ENCODE measurements around the gene ATP4A.

Gene ATP4A

DNA sequence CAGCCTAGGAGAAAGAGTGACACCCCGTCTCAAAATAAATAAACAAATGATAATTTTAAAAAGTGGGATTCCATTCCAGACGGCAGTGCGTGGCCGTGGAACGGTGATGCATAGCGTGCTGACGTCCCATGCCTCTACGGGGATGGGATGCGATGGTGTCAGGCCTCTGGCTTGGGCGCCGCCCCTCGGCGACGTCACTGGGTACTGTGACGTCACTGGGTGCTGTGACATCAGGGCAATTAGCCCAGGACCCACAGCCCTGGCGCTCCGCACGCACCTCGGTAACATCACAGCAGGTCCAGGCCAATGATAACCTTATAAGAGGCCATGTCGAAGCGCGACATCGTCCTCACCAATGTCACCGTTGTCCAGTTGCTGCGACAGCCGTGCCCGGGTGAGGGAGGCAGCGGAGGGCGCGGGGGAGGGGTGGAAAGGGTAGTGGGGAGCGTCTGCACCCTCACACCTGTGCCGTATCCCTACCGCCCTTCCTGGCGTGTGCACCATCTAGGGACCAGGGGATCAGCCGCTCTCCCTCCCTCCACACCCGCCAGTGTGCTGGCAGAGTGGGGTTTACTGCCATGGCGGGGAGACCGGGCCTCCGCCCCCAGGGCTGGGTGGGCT is 30.1 kb downstream of the ATP4A start, which contains the start of gene GAPDHS:
GAPDHS (plus strand) TSS at position 256 of the 621 bp plus-strand sequence; CDS start at position 328, 72 bp downstream.
- peaks cover 27 to 57% of the 10 kb centered on the region in 2 donors for H3K27me3 ChIP-seq (ENCODE audit: control insufficient read depth in 1 of 2, insufficient read depth in 2 of 2, low read length in 2 of 2)
- no peak within 1 kb of the TSS for H3K9ac ChIP-seq (ENCODE audit: low read length)
- no peaks in the 10 kb centered on the region for H3K4me1 ChIP-seq (ENCODE audit: insufficient read depth, low read length)
- no peaks in the 10 kb centered on the region for H3K36me3 ChIP-seq (ENCODE audit: insufficient read depth, low read length)
- no peaks in the 10 kb centered on the region for H3K9me3 ChIP-seq (ENCODE audit: low read length)
- no peak within 1 kb of the TSS for H3K4me3 ChIP-seq (ENCODE audit: low read depth in 1 of 2, low read length in 2 of 2)
- no peak within 1 kb of the TSS for H3K27ac ChIP-seq (ENCODE audit: low read depth, low read length)

DNA sequence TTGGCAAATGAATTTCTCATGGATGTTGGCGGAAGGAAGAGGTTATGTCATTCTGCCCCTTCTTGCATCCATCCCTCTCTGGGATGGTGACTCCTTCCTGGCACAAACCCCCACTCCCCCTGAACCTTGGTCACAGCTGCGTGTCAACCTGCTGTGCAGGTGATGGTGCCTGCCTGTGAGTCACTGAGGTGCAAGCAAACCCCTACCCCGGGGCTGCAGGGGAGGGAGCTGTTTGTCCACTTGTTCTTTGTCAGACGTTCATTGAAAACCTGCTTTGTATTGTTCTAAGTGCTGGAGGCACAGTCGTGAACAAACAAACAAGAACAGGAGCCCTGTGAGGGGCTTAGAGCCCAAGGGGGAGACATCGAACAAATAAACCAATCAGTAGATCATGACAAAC is 32.2 kb downstream of the ATP4A start:
- H3K9me3 ChIP-seq (ENCODE audit: low read length), result no peaks in the 10 kb centered on the region
- H3K27me3 ChIP-seq (ENCODE audit: control insufficient read depth in 1 of 2, insufficient read depth in 2 of 2, low read length in 2 of 2), result peaks cover 27 to 64% of the 10 kb centered on the region in 2 donors
- no peaks in the 10 kb centered on the region for H3K36me3 ChIP-seq (ENCODE audit: insufficient read depth, low read length)
- no peak overlapping the region for H3K27ac ChIP-seq (ENCODE audit: low read depth, low read length)
- H3K4me3 ChIP-seq (ENCODE audit: low read depth in 1 of 2, low read length in 2 of 2), result no peak overlapping the region
- H3K4me1 ChIP-seq (ENCODE audit: insufficient read depth, low read length), result no peaks in the 10 kb centered on the region
- H3K9ac ChIP-seq (ENCODE audit: low read length), result no peak overlapping the region

DNA sequence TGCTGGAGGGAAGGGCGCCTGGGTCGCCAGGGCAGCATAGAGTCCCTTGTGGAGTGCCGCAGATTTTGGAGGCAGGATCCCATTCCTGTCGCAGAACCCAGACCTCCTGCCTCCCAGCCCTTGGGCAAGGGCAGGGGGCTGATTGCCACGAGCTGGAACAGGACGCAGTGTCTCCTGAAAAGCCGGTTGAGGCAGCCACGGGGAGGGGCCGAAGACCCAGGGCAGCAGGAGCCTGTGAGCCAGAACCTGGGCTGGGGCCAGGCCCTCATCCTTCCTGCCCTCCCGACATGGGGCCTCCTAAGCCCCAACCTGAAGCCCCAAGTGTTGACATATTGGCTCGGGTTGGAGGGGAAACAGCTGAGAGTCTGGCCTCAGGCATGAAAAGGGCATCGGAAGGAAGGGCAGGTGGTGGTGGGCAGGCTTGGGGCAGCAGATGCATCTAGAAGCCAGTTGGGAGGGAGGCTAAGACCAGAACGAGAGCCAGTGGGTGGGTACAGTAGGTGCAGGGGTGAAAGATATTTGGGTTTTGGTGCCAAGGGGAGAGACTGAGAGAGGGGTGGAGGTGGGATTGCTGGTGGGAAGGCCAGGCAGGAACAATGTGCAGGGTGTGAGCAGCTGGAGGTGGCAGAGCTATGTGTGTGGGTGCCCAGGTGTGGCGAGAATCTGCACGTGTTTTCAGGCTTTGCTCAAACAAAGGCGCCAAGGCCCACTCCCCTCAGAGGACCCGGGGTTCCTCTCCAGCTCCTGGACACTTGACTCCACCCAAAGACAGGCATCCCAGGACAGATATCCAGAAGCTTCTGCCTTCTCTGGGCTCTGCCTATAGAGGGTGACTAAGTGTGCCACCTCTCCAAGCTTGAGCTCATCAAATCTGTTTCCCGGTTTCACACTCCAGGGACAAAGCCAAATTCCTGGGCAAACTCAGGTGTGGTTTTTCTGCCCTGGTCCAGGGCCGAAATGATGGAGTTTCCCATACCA is 33.9 kb downstream of the ATP4A start:
- Histone ChIP-seq H3K27ac (ENCODE audit: low read depth, low read length) (no peak overlapping the region), H3K9ac (ENCODE audit: low read length) (no peak overlapping the region), H3K36me3 (ENCODE audit: insufficient read depth, low read length) (no peaks in the 10 kb centered on the region), H3K4me3 (ENCODE audit: low read depth in 1 of 2, low read length in 2 of 2) (no peak overlapping the region), H3K27me3 (ENCODE audit: control insufficient read depth in 1 of 2, insufficient read depth in 2 of 2, low read length in 2 of 2) (peaks cover 27 to 60% of the 10 kb centered on the region in 2 donors), H3K4me1 (ENCODE audit: insufficient read depth, low read length) (no peaks in the 10 kb centered on the region), H3K9me3 (ENCODE audit: low read length) (no peaks in the 10 kb centered on the region)

DNA sequence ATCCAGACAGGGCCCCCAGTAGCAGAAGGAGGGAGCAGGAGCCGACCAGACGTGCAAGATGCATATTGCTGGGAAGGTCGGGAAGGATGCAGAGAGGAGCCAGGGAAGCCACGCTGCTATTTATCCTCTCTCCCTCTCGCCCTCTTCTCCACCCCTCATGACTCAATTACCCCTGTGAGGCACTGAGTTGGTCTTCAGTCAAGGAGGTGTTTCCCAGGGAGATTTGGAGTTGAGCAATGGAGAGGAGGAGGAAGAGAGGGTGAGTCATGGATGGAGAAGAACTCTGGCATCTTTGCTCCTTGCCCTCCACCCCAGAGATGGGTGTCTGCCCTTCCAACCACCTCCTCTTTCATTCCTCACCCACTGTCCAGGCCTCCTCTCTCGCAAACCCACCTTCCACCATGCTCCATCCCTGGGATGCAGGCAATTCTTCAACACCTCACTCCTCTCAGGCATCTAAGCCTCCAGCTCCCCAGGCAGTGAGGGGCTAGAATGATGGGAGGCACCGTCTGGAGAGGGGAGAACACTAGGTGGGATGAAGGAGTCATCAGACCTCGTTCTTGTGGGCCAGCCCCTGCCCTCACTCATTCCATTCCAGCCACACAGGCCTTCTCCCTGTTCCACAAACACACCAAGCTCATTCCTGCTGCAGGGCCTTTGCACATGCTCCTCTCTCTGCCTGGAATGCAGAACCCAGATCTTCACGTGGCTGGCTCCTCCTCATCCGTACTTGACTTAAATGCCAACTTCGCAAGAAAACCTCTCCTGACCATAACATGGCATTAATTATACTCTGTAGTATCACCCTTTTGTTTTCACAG is 35.0 kb downstream of the ATP4A start, which contains the start of gene SBSN:
SBSN (minus strand) TSS at position 94 of the 821 bp plus-strand sequence; CDS start at position 64, 30 bp downstream.
- H3K4me3 ChIP-seq (ENCODE audit: low read depth in 1 of 2, low read length in 2 of 2), result no peak within 1 kb of the TSS
- H3K36me3 ChIP-seq (ENCODE audit: insufficient read depth, low read length), result no peaks in the 10 kb centered on the region
- H3K27ac ChIP-seq (ENCODE audit: low read depth, low read length), result no peak within 1 kb of the TSS
- H3K9me3 ChIP-seq (ENCODE audit: low read length), result no peaks in the 10 kb centered on the region
- no peak within 1 kb of the TSS for H3K9ac ChIP-seq (ENCODE audit: low read length)
- peaks cover 21 to 49% of the 10 kb centered on the region in 2 donors for H3K27me3 ChIP-seq (ENCODE audit: control insufficient read depth in 1 of 2, insufficient read depth in 2 of 2, low read length in 2 of 2)
- H3K4me1 ChIP-seq (ENCODE audit: insufficient read depth, low read length), result no peaks in the 10 kb centered on the region

DNA sequence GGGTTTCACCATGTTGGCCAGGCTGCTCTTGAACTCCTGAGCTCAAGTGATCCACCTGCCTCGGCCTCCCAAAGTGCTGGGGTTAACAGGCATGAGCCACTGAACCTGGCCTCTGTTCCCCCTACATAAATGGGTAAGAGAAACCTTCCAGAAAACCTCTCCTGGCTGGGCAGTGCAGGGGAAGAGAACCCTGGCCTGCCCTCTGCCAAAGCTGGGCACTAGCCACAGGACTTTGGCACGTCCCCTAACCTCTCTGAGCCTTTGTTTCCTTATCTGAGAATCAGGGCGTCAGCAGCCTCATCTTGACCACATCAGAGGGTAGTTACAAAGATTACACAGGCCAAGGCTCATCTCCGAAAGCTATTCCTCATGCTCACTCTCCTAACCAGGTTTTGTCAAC is 37.6 kb downstream of the ATP4A start:
- no peak overlapping the region for H3K9ac ChIP-seq (ENCODE audit: low read length)
- H3K4me3 ChIP-seq (ENCODE audit: low read depth in 1 of 2, low read length in 2 of 2), result no peak overlapping the region
- no peaks in the 10 kb centered on the region for H3K4me1 ChIP-seq (ENCODE audit: insufficient read depth, low read length)
- no peaks in the 10 kb centered on the region for H3K36me3 ChIP-seq (ENCODE audit: insufficient read depth, low read length)
- H3K27ac ChIP-seq (ENCODE audit: low read depth, low read length), result no peak overlapping the region
- H3K9me3 ChIP-seq (ENCODE audit: low read length), result no peaks in the 10 kb centered on the region
- peaks cover 7 to 28% of the 10 kb centered on the region in 2 donors for H3K27me3 ChIP-seq (ENCODE audit: control insufficient read depth in 1 of 2, insufficient read depth in 2 of 2, low read length in 2 of 2)

DNA sequence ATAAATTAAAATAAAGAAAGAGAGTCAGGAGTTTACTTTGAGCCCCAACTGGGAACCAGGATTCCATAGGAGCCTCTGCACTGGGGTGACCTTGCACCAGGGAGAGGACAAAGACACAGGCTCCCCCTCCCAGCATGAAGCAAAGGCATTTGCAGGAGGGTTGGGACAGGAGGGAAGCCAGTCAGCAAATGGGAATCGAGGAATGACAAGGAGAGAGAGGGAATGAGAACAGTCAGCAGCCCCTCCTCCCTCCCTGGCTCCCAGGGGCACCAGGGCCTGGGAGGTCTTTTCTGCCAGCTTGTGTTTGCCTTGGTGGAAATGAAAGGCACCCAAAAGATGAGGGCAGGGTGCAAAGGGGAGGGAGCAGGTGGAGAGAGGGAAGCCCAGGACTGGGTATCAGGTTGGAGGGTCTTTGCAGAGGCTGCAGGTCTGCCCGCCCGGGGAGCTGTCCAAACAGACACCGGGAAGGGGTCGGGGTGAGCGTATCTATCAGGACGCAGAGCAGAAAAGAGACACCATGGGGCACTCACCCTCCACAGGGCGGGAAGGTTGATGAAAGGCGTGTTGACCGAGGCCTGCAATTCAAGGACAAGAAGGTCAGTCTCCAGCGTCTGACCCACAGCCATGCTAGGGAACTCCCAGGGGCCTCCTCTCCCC is 39.1 kb downstream of the ATP4A start:
- H3K4me3 ChIP-seq (ENCODE audit: low read depth in 1 of 2, low read length in 2 of 2), result no peak overlapping the region
- peaks cover 0 to 14% of the 10 kb centered on the region in 2 donors for H3K27me3 ChIP-seq (ENCODE audit: control insufficient read depth in 1 of 2, insufficient read depth in 2 of 2, low read length in 2 of 2)
- no peak overlapping the region for H3K27ac ChIP-seq (ENCODE audit: low read depth, low read length)
- no peaks in the 10 kb centered on the region for H3K36me3 ChIP-seq (ENCODE audit: insufficient read depth, low read length)
- H3K9ac ChIP-seq (ENCODE audit: low read length), result no peak overlapping the region
- H3K4me1 ChIP-seq (ENCODE audit: insufficient read depth, low read length), result no peaks in the 10 kb centered on the region
- H3K9me3 ChIP-seq (ENCODE audit: low read length), result no peaks in the 10 kb centered on the region

DNA sequence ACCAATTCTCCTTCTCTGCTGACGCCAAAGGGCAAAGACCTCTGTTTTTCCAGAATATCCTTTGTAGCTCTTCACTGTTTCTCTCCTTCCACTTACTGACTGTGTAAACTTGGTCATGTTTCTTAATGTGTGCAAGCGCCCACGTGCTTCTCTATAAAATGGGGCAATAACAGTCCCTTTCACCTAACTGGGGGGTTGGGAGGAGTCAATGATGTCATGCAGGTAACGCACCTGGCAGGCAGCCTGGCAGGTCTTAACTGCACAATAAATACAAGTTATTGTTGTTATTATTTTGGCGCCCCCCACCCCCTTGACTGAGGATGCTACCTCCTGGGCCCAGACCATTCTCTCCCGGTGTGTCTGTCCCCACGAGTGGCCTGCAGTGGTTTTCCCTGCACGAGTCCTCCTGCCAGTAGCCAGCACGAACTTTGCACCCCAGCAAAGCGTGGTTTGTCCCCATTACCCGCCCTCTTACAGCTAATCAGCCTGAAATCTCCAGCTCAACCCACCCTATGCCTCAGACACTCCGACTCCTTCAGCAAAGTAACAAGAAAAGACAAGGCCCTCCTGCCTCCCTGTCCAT is 40.6 kb downstream of the ATP4A start:
- H3K9me3 ChIP-seq (ENCODE audit: low read length), result no peaks in the 10 kb centered on the region
- no peak overlapping the region for H3K9ac ChIP-seq (ENCODE audit: low read length)
- no peak overlapping the region for H3K4me3 ChIP-seq (ENCODE audit: low read depth in 1 of 2, low read length in 2 of 2)
- peaks cover 0 to 2% of the 10 kb centered on the region in 2 donors for H3K27me3 ChIP-seq (ENCODE audit: control insufficient read depth in 1 of 2, insufficient read depth in 2 of 2, low read length in 2 of 2)
- no peak overlapping the region for H3K27ac ChIP-seq (ENCODE audit: low read depth, low read length)
- no peaks in the 10 kb centered on the region for H3K4me1 ChIP-seq (ENCODE audit: insufficient read depth, low read length)
- H3K36me3 ChIP-seq (ENCODE audit: insufficient read depth, low read length), result no peaks in the 10 kb centered on the region

DNA sequence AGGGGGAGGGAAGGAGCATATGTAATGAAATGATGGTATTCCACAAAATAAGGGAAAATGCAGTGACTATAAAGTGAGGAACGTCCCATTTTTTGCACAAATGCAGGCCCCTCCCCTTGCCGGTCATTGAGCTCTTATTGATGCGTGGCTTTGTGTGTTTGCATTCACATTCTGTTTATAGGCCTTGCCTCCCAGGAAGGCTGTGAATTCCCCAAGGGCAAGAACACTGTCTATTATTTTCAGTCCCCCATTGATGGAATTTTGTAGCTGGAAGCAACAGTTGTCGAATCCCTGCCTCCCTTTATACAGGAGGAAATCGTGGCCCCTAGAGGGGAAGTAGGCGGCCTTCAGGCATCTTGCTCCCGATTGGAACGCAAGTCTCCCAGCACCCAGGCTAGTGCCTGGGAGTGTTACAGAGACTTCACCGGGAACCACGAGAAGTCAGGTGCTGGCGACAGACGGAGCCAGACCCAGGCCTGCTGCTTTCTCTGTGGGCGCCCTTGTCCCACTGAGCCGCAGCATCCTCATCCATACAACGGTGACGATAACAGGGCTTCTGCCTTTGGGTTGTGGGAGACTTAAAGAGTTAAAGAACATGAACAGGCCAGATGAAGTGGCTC is 42.2 kb downstream of the ATP4A start:
- no peak overlapping the region for H3K4me3 ChIP-seq (ENCODE audit: low read depth in 1 of 2, low read length in 2 of 2)
- H3K36me3 ChIP-seq (ENCODE audit: insufficient read depth, low read length), result no peaks in the 10 kb centered on the region
- H3K9ac ChIP-seq (ENCODE audit: low read length), result no peak overlapping the region
- no peaks in the 10 kb centered on the region for H3K27me3 ChIP-seq (ENCODE audit: control insufficient read depth in 1 of 2, insufficient read depth in 2 of 2, low read length in 2 of 2)
- no peak overlapping the region for H3K27ac ChIP-seq (ENCODE audit: low read depth, low read length)
- H3K4me1 ChIP-seq (ENCODE audit: insufficient read depth, low read length), result no peaks in the 10 kb centered on the region
- H3K9me3 ChIP-seq (ENCODE audit: low read length), result no peaks in the 10 kb centered on the region

DNA sequence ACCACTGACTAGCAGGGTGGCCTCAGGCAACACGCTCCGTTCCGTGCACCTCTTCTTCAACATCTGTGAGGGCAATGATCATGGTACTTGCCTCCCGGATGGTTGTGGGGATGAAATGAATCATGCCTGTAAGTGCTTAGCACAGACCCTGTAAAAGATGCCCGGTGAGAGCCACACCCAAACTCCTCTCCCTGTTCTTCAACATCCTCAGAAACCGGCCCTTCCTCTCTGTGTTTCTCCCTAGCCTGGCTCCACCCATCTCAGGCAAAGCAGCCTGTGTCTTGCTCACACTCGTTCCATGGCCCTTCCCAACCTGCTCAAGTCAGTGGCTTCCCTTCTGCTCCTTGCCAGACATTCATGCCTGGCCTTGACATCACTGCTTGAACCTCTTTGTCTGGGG is 44.2 kb downstream of the ATP4A start:
- Histone ChIP-seq H3K9me3 (ENCODE audit: low read length) (no peaks in the 10 kb centered on the region), H3K36me3 (ENCODE audit: insufficient read depth, low read length) (no peaks in the 10 kb centered on the region), H3K4me1 (ENCODE audit: insufficient read depth, low read length) (no peaks in the 10 kb centered on the region), H3K27ac (ENCODE audit: low read depth, low read length) (no peak overlapping the region), H3K9ac (ENCODE audit: low read length) (no peak overlapping the region), H3K4me3 (ENCODE audit: low read depth in 1 of 2, low read length in 2 of 2) (no peak overlapping the region), H3K27me3 (ENCODE audit: control insufficient read depth in 1 of 2, insufficient read depth in 2 of 2, low read length in 2 of 2) (peaks cover 0 to 2% of the 10 kb centered on the region in 2 donors)

DNA sequence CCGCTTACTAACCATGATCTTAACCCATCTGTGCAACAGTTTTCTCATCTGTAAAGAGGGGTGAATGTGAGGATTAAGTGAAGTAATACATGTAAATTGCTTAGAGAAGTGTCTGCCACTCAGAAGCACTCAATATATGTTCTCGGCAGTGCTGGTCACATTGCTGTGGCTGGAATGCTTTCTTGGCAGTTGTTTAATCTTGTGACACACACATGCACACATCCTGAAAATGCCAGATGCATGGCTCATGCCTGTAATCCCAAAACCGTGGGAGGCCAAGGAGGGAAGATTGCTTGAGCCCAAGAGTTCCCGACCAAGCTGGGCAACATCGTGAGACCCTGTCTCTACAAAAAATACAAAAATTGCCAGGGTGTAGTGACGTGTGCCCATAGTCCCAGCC is 45.1 kb downstream of the ATP4A start:
- Histone ChIP-seq H3K27ac (ENCODE audit: low read depth, low read length) (no peak overlapping the region), H3K9me3 (ENCODE audit: low read length) (no peaks in the 10 kb centered on the region), H3K4me1 (ENCODE audit: insufficient read depth, low read length) (no peaks in the 10 kb centered on the region), H3K36me3 (ENCODE audit: insufficient read depth, low read length) (no peaks in the 10 kb centered on the region), H3K4me3 (ENCODE audit: low read depth in 1 of 2, low read length in 2 of 2) (no peak overlapping the region), H3K27me3 (ENCODE audit: control insufficient read depth in 1 of 2, insufficient read depth in 2 of 2, low read length in 2 of 2) (peaks cover 3 to 10% of the 10 kb centered on the region in 2 donors), H3K9ac (ENCODE audit: low read length) (no peak overlapping the region)
